Left ventricle myocardium inferior (tissue), 1 donor: ENCODE results near the gene RIPOR3. TPM values are rescaled to one million over a fixed set of nuclear protein-coding genes. Genes with fewer than 3 reads are reported as not detected.

Experiments
- DNase-seq: peaks from one replicate; pipeline ENCODE4 v3.0.0-alpha.2; 2020
- H3K27ac ChIP-seq: fragments of 200-600 bp; replicated peaks from 2 replicates; pipeline ENCODE4 v1.8.0; 2021
- H3K27me3 ChIP-seq: fragments of 200-600 bp; 2 replicates; pipeline ENCODE4 v1.8.0; 2021; ENCODE audit warnings: low read depth
- H3K36me3 ChIP-seq: fragments of 200-600 bp; 2 replicates; pipeline ENCODE4 v1.8.0; 2021
- H3K4me1 ChIP-seq: fragments of 200-600 bp; 2 replicates; pipeline ENCODE4 v1.8.0; 2021
- H3K4me3 ChIP-seq: fragments of 200-600 bp; 2 replicates; pipeline ENCODE4 v1.8.0; 2021; ENCODE audit warnings: mild to moderate bottlenecking, moderate library complexity
- H3K9me3 ChIP-seq: fragments of 200-600 bp; replicated peaks from 2 replicates; pipeline ENCODE4 v1.8.0; 2021
- CTCF ChIP-seq: fragments of 200-600 bp; IDR thresholded peaks from 2 replicates; pipeline ENCODE4 v1.8.0; 2021; ENCODE audit warnings: antibody characterized with exemption, mild to moderate bottlenecking, borderline replicate concordance
- intact Hi-C: fragments of 100-400 bp; cut with micrococcal nuclease; formaldehyde crosslinking; loops from one replicate; pipeline ENCODE4 v1.11.0; 2022
- total RNA-seq: library from RNA; stranded (reverse); fragmentation: NEBNext Ultra II Directional; extraction: Animal tissue kit (Norgen Biotek cat#: 25700); gene quantifications from one replicate; pipeline ENCODE4 v1.2.1, GENCODE V29; 2021
- donor health status: DM: no; HTN: yes; CAD: no; lungs with severe emphysema.

RIPOR3 gene
- total RNA-seq, 1 donor from 2014 or later, result 6.5 TPM

GRCh38 chr20:50733644-50734349 is 42.5 kb upstream of the RIPOR3 start:
- H3K4me1 ChIP-seq, result peaks cover 44% of the 10 kb centered on the region
- DNase-seq, result no peak
- no peak overlapping the region for H3K4me3 ChIP-seq
- TF ChIP-seq CTCF, result no peak
- intact Hi-C loops, result no loop called here
- H3K9me3 ChIP-seq, result no peaks in the 10 kb centered on the region
- no peaks in the 10 kb centered on the region for H3K36me3 ChIP-seq
- H3K27ac ChIP-seq, result peak overlapping the region; percentile 90
- peaks cover 13% of the 10 kb centered on the region for H3K27me3 ChIP-seq

- Histone ChIP-seq H3K4me1 (peaks cover 39% of the 10 kb centered on the region), H3K27me3 (peaks cover 13% of the 10 kb centered on the region), H3K4me3 (peak overlapping the region; percentile 92), H3K27ac (peak overlapping the region; percentile 90), H3K36me3 (no peaks in the 10 kb centered on the region), H3K9me3 (no peaks in the 10 kb centered on the region)
- DNase-seq, result no peak
- no peak for TF ChIP-seq CTCF
- intact Hi-C loops, result no loop called here
Observed at GRCh38 chr20:50731930-50732690, 40.8 kb upstream of the RIPOR3 start.

GRCh38 chr20:50731055-50731929 is 40.0 kb upstream of the RIPOR3 start, which contains the start of gene PARD6B:
TSS of gene PARD6B (plus strand) at chr20:50731580. CDS start at chr20:50731787, 207 bp downstream.
- Histone ChIP-seq H3K4me1 (peaks cover 39% of the 10 kb centered on the region), H3K36me3 (no peaks in the 10 kb centered on the region), H3K4me3 (peak within 1 kb of the TSS; percentile 92), H3K27ac (peak within 1 kb of the TSS; percentile 90), H3K9me3 (no peaks in the 10 kb centered on the region), H3K27me3 (peaks cover 13% of the 10 kb centered on the region)
- no peak for TF ChIP-seq CTCF
- intact Hi-C loops, result no loop called here
- DNase-seq, result peak; percentile 96

- no peak for TF ChIP-seq CTCF
- no peaks in the 10 kb centered on the region for H3K36me3 ChIP-seq
- peaks cover 40% of the 10 kb centered on the region for H3K4me1 ChIP-seq
- no peaks in the 10 kb centered on the region for H3K9me3 ChIP-seq
- peaks cover 13% of the 10 kb centered on the region for H3K27me3 ChIP-seq
- intact Hi-C loops, result no loop called here
- peak overlapping the region; percentile 90 for H3K27ac ChIP-seq
- DNase-seq, result no peak
- H3K4me3 ChIP-seq, result peak overlapping the region; percentile 92
Observed at GRCh38 chr20:50730765-50731054, 39.4 kb upstream of the RIPOR3 start.
